Measurements from ENCODE around the gene MET.
A peak's percentile ranks its signal among the peaks of the same experiment; 100 is the strongest.

The MET gene

GRCh38 chr7:116710764-116711452 lies 38.9 kb downstream of the MET start (continued):
- TF ChIP-seq, protein P1, sequence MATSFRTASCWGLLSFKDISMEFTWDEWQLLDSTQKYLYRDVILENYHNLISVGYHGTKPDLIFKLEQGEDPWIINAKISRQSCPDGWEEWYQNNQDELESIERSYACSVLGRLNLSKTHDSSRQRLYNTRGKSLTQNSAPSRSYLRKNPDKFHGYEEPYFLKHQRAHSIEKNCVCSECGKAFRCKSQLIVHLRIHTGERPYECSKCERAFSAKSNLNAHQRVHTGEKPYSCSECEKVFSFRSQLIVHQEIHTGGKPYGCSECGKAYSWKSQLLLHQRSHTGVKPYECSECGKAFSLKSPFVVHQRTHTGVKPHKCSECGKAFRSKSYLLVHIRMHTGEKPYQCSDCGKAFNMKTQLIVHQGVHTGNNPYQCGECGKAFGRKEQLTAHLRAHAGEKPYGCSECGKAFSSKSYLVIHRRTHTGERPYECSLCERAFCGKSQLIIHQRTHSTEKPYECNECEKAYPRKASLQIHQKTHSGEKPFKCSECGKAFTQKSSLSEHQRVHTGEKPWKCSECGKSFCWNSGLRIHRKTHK (tag by site-specific recombination; IDR thresholded peaks at IDR 0.05): no peak
- TF ChIP-seq ZNF350 (tag by site-specific recombination; IDR thresholded peaks at IDR 0.05) (no peak), ZNF518A (tag by site-specific recombination; conservative IDR thresholded peaks at IDR 0.05; ENCODE audit: low read depth) (no peak), ZBTB48 (tag by site-specific recombination; IDR thresholded peaks at IDR 0.05) (no peak), ZBTB17 (tag by site-specific recombination; IDR thresholded peaks at IDR 0.05) (no peak), ZNF175 (tag by site-specific recombination; IDR thresholded peaks at IDR 0.05) (no peak), ZNF692 (tag by site-specific recombination; IDR thresholded peaks at IDR 0.05) (no peak; the same call in 1 of the 2 replicates), ZBTB20 (tag by site-specific recombination; IDR thresholded peaks at IDR 0.05) (no peak), ZNF2 (tag by site-specific recombination; IDR thresholded peaks at IDR 0.05) (no peak), EGR2 (tag by site-specific recombination; IDR thresholded peaks at IDR 0.05; ENCODE audit: low read depth) (no peak), ZNF133 (tag by site-specific recombination; IDR thresholded peaks at IDR 0.05) (no peak), ZNF302 (tag by site-specific recombination; IDR thresholded peaks at IDR 0.05; ENCODE audit: low read depth) (no peak), ZNF184 (tag by site-specific recombination; IDR thresholded peaks at IDR 0.05) (no peak), KLF8 (tag by site-specific recombination; IDR thresholded peaks at IDR 0.05) (no peak), ZNF560 (tag by site-specific recombination; IDR thresholded peaks at IDR 0.05; ENCODE audit: borderline replicate concordance) (no peak), ZNF366 (tag by site-specific recombination; conservative IDR thresholded peaks at IDR 0.05) (no peak), OVOL3 (tag by site-specific recombination; IDR thresholded peaks at IDR 0.05) (0 out of 2 replicates have a peak, but pooled peaks have one; percentile 51), ZSCAN23 (tag by site-specific recombination; IDR thresholded peaks at IDR 0.05) (no peak), ZNF664 (tag by site-specific recombination; IDR thresholded peaks at IDR 0.05) (0 out of 2 replicates have a peak, but pooled peaks have one; percentile 8), INSM2 (tag by site-specific recombination; IDR thresholded peaks at IDR 0.05) (0 out of 2 replicates have a peak, but pooled peaks have one; percentile 48), SP7 (tag by site-specific recombination; IDR thresholded peaks at IDR 0.05) (peak; percentile 67)
- TF ChIP-seq, protein P2, sequence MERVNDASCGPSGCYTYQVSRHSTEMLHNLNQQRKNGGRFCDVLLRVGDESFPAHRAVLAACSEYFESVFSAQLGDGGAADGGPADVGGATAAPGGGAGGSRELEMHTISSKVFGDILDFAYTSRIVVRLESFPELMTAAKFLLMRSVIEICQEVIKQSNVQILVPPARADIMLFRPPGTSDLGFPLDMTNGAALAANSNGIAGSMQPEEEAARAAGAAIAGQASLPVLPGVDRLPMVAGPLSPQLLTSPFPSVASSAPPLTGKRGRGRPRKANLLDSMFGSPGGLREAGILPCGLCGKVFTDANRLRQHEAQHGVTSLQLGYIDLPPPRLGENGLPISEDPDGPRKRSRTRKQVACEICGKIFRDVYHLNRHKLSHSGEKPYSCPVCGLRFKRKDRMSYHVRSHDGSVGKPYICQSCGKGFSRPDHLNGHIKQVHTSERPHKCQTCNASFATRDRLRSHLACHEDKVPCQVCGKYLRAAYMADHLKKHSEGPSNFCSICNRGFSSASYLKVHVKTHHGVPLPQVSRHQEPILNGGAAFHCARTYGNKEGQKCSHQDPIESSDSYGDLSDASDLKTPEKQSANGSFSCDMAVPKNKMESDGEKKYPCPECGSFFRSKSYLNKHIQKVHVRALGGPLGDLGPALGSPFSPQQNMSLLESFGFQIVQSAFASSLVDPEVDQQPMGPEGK (tag by site-specific recombination; IDR thresholded peaks at IDR 0.05): peak; percentile 31; the same call in 1 of the 2 replicates
- TF ChIP-seq, protein P3, sequence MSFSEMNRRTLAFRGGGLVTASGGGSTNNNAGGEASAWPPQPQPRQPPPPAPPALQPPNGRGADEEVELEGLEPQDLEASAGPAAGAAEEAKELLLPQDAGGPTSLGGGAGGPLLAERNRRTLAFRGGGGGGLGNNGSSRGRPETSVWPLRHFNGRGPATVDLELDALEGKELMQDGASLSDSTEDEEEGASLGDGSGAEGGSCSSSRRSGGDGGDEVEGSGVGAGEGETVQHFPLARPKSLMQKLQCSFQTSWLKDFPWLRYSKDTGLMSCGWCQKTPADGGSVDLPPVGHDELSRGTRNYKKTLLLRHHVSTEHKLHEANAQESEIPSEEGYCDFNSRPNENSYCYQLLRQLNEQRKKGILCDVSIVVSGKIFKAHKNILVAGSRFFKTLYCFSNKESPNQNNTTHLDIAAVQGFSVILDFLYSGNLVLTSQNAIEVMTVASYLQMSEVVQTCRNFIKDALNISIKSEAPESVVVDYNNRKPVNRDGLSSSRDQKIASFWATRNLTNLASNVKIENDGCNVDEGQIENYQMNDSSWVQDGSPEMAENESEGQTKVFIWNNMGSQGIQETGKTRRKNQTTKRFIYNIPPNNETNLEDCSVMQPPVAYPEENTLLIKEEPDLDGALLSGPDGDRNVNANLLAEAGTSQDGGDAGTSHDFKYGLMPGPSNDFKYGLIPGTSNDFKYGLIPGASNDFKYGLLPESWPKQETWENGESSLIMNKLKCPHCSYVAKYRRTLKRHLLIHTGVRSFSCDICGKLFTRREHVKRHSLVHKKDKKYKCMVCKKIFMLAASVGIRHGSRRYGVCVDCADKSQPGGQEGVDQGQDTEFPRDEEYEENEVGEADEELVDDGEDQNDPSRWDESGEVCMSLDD (tag by site-specific recombination; IDR thresholded peaks at IDR 0.05): no peak
- TF ChIP-seq, protein P4, sequence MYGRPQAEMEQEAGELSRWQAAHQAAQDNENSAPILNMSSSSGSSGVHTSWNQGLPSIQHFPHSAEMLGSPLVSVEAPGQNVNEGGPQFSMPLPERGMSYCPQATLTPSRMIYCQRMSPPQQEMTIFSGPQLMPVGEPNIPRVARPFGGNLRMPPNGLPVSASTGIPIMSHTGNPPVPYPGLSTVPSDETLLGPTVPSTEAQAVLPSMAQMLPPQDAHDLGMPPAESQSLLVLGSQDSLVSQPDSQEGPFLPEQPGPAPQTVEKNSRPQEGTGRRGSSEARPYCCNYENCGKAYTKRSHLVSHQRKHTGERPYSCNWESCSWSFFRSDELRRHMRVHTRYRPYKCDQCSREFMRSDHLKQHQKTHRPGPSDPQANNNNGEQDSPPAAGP (tag by site-specific recombination; IDR thresholded peaks at IDR 0.05): no peak

All from HEK293 (cell line).